IMR-90 (cell line): Measurements from ENCODE around the gene TP63. TPM values are rescaled to one million over a fixed set of nuclear protein-coding genes. Genes with fewer than 3 reads are reported as not detected.
A peak's percentile ranks its signal among the peaks of the same experiment; 100 is the strongest.

Experiments used
- ATAC-seq: fragments of 200-7000 bp; cut with Tn5 transposase; 2 replicates; pipeline ENCODE4 v1.9.1; 2020; ENCODE audit warnings: low read depth, mild to moderate bottlenecking, moderate library complexity
- BruUV-seq: library from RNA; stranded (reverse); fragments of 400-500 nt; replicated peaks from 2 replicates; lab custom pipeline; 2021; lab: Mats Ljungman, UMichigan
- CTCF ChIA-PET: fragments of 300-600 bp; formaldehyde crosslinking; extraction: SDS; loops from one replicate; lab custom pipeline; 2021; ENCODE audit warnings: antibody characterized with exemption; lab: Yijun Ruan, JAX
- POLR2A ChIA-PET: fragments of 300-600 bp; sonication (Branson Sonifier 250); formaldehyde crosslinking; loops from one replicate; lab custom pipeline; 2022; ENCODE audit warnings: antibody characterized with exemption; ENCODE audit not compliant: unreplicated experiment; lab: Charles Lee
- DNase-seq: peaks from one replicate; pipeline ENCODE4 v3.0.0; 2013
- H2AFZ ChIP-seq: replicated peaks from 2 replicates; pipeline ENCODE3; 2013; ENCODE audit warnings: low read length, mild to moderate bottlenecking; ENCODE audit not compliant: poor library complexity
- H2AK5ac ChIP-seq: 2 replicates; pipeline ENCODE4 v1.6.1; 2013; ENCODE audit warnings: low read depth, low read length, inconsistent platforms
- H2AK9ac ChIP-seq: replicated peaks from 2 replicates; pipeline ENCODE3; 2013; ENCODE audit warnings: mild to moderate bottlenecking, low read depth, low read length, moderate library complexity; ENCODE audit not compliant: poor library complexity
- H2BK120ac ChIP-seq: 2 replicates; pipeline ENCODE4 v1.6.1; 2013; ENCODE audit warnings: low read depth, low read length, inconsistent platforms
- H2BK15ac ChIP-seq: 3 replicates; pipeline ENCODE4 v1.6.1; 2013; ENCODE audit warnings: low read depth, low read length, inconsistent platforms
- H2BK20ac ChIP-seq: 2 replicates; pipeline ENCODE4 v1.6.1; 2013; ENCODE audit warnings: low read depth, mild to moderate bottlenecking, inconsistent platforms, low read length, moderate library complexity
- H2BK5ac ChIP-seq: 2 replicates; pipeline ENCODE4 v1.6.1; 2013; ENCODE audit warnings: mild to moderate bottlenecking, low read depth, low read length, inconsistent platforms; ENCODE audit not compliant: poor library complexity, severe bottlenecking
- H3K14ac ChIP-seq: replicated peaks from 2 replicates; pipeline ENCODE4 v1.6.1; 2013; ENCODE audit warnings: low read depth, low read length, inconsistent platforms
- H3K18ac ChIP-seq: 2 replicates; pipeline ENCODE4 v1.6.1; 2013; ENCODE audit warnings: low read depth, low read length, control low read depth
- H3K23ac ChIP-seq: 2 replicates; pipeline ENCODE4 v1.6.1; 2013; ENCODE audit warnings: low read depth, low read length, inconsistent platforms
- H3K27ac ChIP-seq: 2 replicates; pipeline ENCODE4 v1.5.1; 2013; ENCODE audit warnings: mild to moderate bottlenecking, control low read depth, low read length; ENCODE audit not compliant: insufficient read depth
- H3K27me3 ChIP-seq: 2 replicates; pipeline ENCODE4 v1.6.1; 2013; ENCODE audit warnings: low read length; ENCODE audit not compliant: control insufficient read depth, insufficient read depth
- H3K36me3 ChIP-seq: 2 replicates; pipeline ENCODE4 v1.6.1; 2013; ENCODE audit warnings: low read length, mixed read lengths; ENCODE audit not compliant: control insufficient read depth, insufficient read depth
- H3K4ac ChIP-seq: 2 replicates; pipeline ENCODE4 v1.6.1; 2013; ENCODE audit warnings: low read depth, low read length, inconsistent platforms
- H3K4me1 ChIP-seq: 2 replicates; pipeline ENCODE4 v1.6.1; 2013; ENCODE audit warnings: low read length, mixed read lengths; ENCODE audit not compliant: control insufficient read depth, insufficient read depth
- H3K4me2 ChIP-seq: 2 replicates; pipeline ENCODE4 v1.6.1; 2013; ENCODE audit warnings: low read depth, mild to moderate bottlenecking, control low read depth, low read length, moderate library complexity
- H3K4me3 ChIP-seq: 2 replicates; pipeline ENCODE4 v1.5.1; 2013; ENCODE audit warnings: low read depth, mild to moderate bottlenecking, control low read depth, low read length, moderate library complexity; ENCODE audit not compliant: insufficient read depth
- H3K56ac ChIP-seq: 2 replicates; pipeline ENCODE4 v1.6.1; 2013; ENCODE audit warnings: low read length, inconsistent platforms; ENCODE audit not compliant: insufficient read depth; ENCODE audit errors: extremely low read depth
- H3K79me1 ChIP-seq, 2 experiments: 2 replicates each; pipeline ENCODE4 v1.6.1; 2013; ENCODE audit warnings: low read length in 2 of 2, inconsistent platforms in 1 of 2, low read depth in 1 of 2
- H3K9ac ChIP-seq: 2 replicates; pipeline ENCODE4 v1.6.1; 2013; ENCODE audit warnings: low read depth, low read length, control low read depth
- H3K9me1 ChIP-seq: 2 replicates; pipeline ENCODE4 v1.6.1; 2013; ENCODE audit warnings: low read length, inconsistent platforms; ENCODE audit not compliant: insufficient read depth
- H3K9me3 ChIP-seq: 2 replicates; pipeline ENCODE4 v1.6.1; 2013; ENCODE audit warnings: low read length; ENCODE audit not compliant: control insufficient read depth, insufficient read depth
- H4K20me1 ChIP-seq: 2 replicates; pipeline ENCODE4 v1.6.1; 2013; ENCODE audit warnings: low read length, inconsistent platforms; ENCODE audit not compliant: insufficient read depth
- H4K5ac ChIP-seq: 2 replicates; pipeline ENCODE4 v1.6.1; 2013; ENCODE audit warnings: mild to moderate bottlenecking, low read depth, low read length, control low read depth
- H4K8ac ChIP-seq, 2 experiments: 2 replicates each; pipeline ENCODE4 v1.6.1; 2013; ENCODE audit warnings: low read depth in 2 of 2, low read length in 2 of 2, control low read depth in 1 of 2, inconsistent platforms in 1 of 2
- H4K91ac ChIP-seq: 2 replicates; pipeline ENCODE4 v1.6.1; 2013; ENCODE audit warnings: low read depth, low read length, inconsistent platforms; ENCODE audit not compliant: insufficient read depth
- BHLHE40 ChIP-seq: fragments of 150-350 bp; IDR thresholded peaks from 2 replicates; pipeline ENCODE4 v1.6.1; 2016; ENCODE audit warnings: mild to moderate bottlenecking, low read depth, low read length
- CHD1 ChIP-seq: IDR thresholded peaks from 2 replicates; pipeline ENCODE4 v1.6.1; 2012; ENCODE audit warnings: low read depth, low read length, improper control_type of control experiment
- MAFK ChIP-seq: IDR thresholded peaks from 2 replicates; pipeline ENCODE4 v1.6.1; 2012; ENCODE audit warnings: low read depth, low read length, improper control_type of control experiment
- MAZ ChIP-seq: IDR thresholded peaks from 2 replicates; pipeline ENCODE4 v1.6.1; 2012; ENCODE audit warnings: low read depth, mild to moderate bottlenecking, low read length, improper control_type of control experiment, moderate library complexity, borderline replicate concordance
- NFE2L2 ChIP-seq: fragments of 150-350 bp; IDR thresholded peaks from 2 replicates; pipeline ENCODE4 v1.6.1; 2016; ENCODE audit warnings: low read depth, mild to moderate bottlenecking, low read length
- POLR2A ChIP-seq: IDR thresholded peaks from 2 replicates; pipeline ENCODE4 v1.6.1; 2012; ENCODE audit warnings: mild to moderate bottlenecking, low read depth, low read length
- RAD21 ChIP-seq: IDR thresholded peaks from 2 replicates; pipeline ENCODE4 v1.6.1; 2012; ENCODE audit warnings: low read length, improper control_type of control experiment
- SMC3 ChIP-seq: fragments of 150-350 bp; IDR thresholded peaks from 2 replicates; pipeline ENCODE4 v1.6.1; 2016; ENCODE audit warnings: low read depth, mild to moderate bottlenecking, antibody characterized with exemption, low read length, moderate library complexity
- WGBS, 2 experiments: methylation state at CpG; one replicate each; pipeline versions ENCODE4 v1.1.5 to v1.1.7; 2013; ENCODE audit warnings: missing lambda C conversion rate in 2 of 2; ENCODE audit not compliant: insufficient read length in 1 of 2; ENCODE audit errors: extremely low coverage in 2 of 2; 5-methylcytosine and 5-hydroxymethylcytosine counted together
- dilution Hi-C: fragments of 300-500 bp; cut with HindIII; formaldehyde crosslinking; loops from one replicate; pipeline ENCODE4 v1.14.3; 2018; ENCODE audit warnings: low sequenced_read_pairs; ENCODE audit not compliant: unreplicated experiment
- in situ Hi-C: fragments of 300-500 bp; cut with MboI; formaldehyde crosslinking; loops from 3 replicates; pipeline ENCODE4 v1.14.3; 2019; ENCODE audit warnings: low sequenced_read_pairs, inconsistent platforms, mixed read lengths
- intact Hi-C: fragments of 100-400 bp; cut with micrococcal nuclease; formaldehyde crosslinking; loops from 2 replicates; pipeline ENCODE4 v1.10.0; 2022
- polyA plus RNA-seq, 3 experiments: library from polyadenylated mRNA; depleted of rRNA; stranded (reverse); fragments of >200 nt; gene quantifications; 2 replicates each; pipeline ENCODE4 v1.2.3, GENCODE V29; 2012; ENCODE audit warnings: low replicate concordance in 1 of 3
- total RNA-seq: library from RNA; depleted of rRNA; stranded (reverse); fragments of >200 nt; gene quantifications from 2 replicates; pipeline ENCODE4 v1.2.3, GENCODE V29; 2012

Gene TP63
- total and polyA plus RNA-seq, 2 of the 4 experiments (the other 2 are of a cell fraction): not detected

DNA sequence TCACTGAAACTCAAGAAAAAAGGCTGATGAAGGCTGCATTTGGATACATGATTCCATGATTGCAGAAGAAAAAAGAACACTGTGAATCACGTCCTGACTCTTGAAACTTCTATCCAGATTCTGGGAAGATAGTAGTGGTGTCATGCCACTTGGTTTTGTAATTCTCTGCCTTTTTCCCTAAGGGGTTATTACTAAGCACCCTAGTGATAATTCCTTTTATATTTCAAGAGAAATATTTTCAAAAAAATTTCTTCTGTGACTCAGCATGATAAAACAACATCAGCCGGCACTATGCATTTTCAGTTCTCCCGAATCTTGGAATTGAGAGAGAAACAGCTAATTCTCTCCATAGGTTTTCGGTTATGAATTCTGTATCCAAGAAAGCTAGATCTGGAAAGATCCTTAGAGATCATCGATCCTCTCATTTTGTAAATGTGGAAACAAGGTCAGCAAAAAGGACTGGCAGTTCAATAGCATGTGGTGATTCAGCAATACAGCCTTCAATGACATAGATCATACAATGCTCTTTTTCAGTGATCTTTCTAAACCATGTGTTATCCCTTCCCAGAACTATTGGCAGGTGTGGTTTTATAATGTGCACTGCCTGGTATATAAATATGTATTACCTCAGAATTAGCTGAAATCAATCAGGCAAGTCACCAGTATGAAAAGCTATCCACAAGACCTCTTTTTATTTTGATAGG is 42.6 kb upstream of the TP63 start:
- Histone ChIP-seq H3K9me3 (no peaks in the 10 kb centered on the region), H3K36me3 (no peaks in the 10 kb centered on the region), H3K18ac (no peak overlapping the region), H3K14ac (no peak overlapping the region), H2AFZ (no peak overlapping the region), H3K27ac (no peak overlapping the region), H2BK20ac (no peak overlapping the region), H4K8ac (no peak overlapping the region), H2BK5ac (no peak overlapping the region), H2AK5ac (no peak overlapping the region), H3K4ac (no peak overlapping the region), H4K91ac (no peak overlapping the region), H3K4me1 (no peaks in the 10 kb centered on the region), H3K4me3 (no peak overlapping the region), H4K20me1 (no peaks in the 10 kb centered on the region), H3K4me2 (no peak overlapping the region), H3K23ac (no peak overlapping the region), H3K56ac (no peak overlapping the region), H2BK120ac (no peak overlapping the region), H4K5ac (no peak overlapping the region), H2BK15ac (no peak overlapping the region), H3K9me1 (no peaks in the 10 kb centered on the region), H2AK9ac (no peak overlapping the region), H3K27me3 (no peaks in the 10 kb centered on the region), H3K79me1 (no peaks in the 10 kb centered on the region), H3K9ac (no peak overlapping the region)
- DNase-seq (peak; percentile 28), ATAC-seq (no peak)
- intact Hi-C loops (no loop called here), in situ Hi-C loops (no loop called here), dilution Hi-C loops (no loop called here)
- POLR2A ChIA-PET: no interaction called here
- no peak for TF ChIP-seq MAZ
- TF ChIP-seq RAD21: no peak
- TF ChIP-seq NFE2L2: no peak
- no peak for TF ChIP-seq SMC3
- no peak for TF ChIP-seq CHD1
- no peak for TF ChIP-seq MAFK
- no peak for TF ChIP-seq POLR2A
- no peak for TF ChIP-seq BHLHE40
- BruUV-seq: no TSS peak
- CTCF ChIA-PET: no interaction called here
- WGBS, 2 experiments: no CpG with 5 or more reads among the region's 5 CpGs
